DND-41 (cell line): ENCODE results near the gene WASL.

ENCODE experiments used
- EZH2 ChIP-seq: IDR thresholded peaks from 3 replicates; pipeline ENCODE4 v1.6.1; 2012; ENCODE audit warnings: borderline replicate concordance, low read depth, mild to moderate bottlenecking, moderate library complexity, low read length, inconsistent platforms; ENCODE audit not compliant: severe bottlenecking
- TF ChIP-seq, protein P1 (sequence below): IDR thresholded peaks from 2 replicates; pipeline ENCODE4 v1.5.1; 2012; ENCODE audit warnings: borderline replicate concordance, low read length, moderate library complexity, mild to moderate bottlenecking; ENCODE audit not compliant: poor library complexity, severe bottlenecking; ENCODE audit errors: extremely low read depth

DNA sequence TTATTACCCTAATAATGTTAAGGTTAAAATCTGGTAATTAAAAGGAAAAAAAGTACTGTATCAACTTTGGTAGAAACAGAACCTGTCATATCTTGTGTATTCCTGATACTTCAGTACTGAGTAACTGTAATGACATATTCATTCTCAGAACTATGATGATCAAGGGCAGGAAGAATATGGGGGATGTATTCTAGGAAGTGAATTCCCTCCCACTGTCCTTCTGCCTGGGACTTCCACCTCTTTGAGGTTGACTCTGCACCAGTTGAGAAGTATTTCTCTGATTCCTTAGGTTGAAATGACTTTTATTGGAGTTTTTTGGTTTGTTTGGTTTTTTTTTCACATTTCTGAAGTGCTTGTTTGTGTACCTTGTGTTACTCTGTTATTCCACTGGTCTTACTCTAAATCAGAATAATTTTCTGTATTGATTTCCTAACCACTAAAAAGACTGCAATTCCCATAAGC lies 36.9 kb downstream of the WASL start:
- TF ChIP-seq, protein P1, sequence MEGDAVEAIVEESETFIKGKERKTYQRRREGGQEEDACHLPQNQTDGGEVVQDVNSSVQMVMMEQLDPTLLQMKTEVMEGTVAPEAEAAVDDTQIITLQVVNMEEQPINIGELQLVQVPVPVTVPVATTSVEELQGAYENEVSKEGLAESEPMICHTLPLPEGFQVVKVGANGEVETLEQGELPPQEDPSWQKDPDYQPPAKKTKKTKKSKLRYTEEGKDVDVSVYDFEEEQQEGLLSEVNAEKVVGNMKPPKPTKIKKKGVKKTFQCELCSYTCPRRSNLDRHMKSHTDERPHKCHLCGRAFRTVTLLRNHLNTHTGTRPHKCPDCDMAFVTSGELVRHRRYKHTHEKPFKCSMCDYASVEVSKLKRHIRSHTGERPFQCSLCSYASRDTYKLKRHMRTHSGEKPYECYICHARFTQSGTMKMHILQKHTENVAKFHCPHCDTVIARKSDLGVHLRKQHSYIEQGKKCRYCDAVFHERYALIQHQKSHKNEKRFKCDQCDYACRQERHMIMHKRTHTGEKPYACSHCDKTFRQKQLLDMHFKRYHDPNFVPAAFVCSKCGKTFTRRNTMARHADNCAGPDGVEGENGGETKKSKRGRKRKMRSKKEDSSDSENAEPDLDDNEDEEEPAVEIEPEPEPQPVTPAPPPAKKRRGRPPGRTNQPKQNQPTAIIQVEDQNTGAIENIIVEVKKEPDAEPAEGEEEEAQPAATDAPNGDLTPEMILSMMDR: no peak
- TF ChIP-seq EZH2: no peak
